C4-2B (cell line): Measurements from ENCODE around the gene RASSF5.
"Not testable (repeated sequence)": the region's sequence is repeated elsewhere in the genome, so short reads cannot be mapped to it uniquely, and the experiment has no call there.

ENCODE experiments used
- H3K27ac ChIP-seq: fragments of 450-650 bp; 2 replicates; pipeline ENCODE4 v1.5.1; 2017
- CTCF ChIP-seq: fragments of 450-650 bp; conservative IDR thresholded peaks from 2 replicates; pipeline ENCODE4 v1.5.1; 2017; ENCODE audit warnings: mild to moderate bottlenecking
- ZFX ChIP-seq: fragments of 450-650 bp; IDR thresholded peaks from 2 replicates; pipeline ENCODE4 v1.6.1; 2017

RASSF5 gene

GRCh38 chr1:206479183-206480125, 27.9 kb upstream of the RASSF5 start:
- peak; percentile 89 for TF ChIP-seq CTCF
- no peak for TF ChIP-seq ZFX
- H3K27ac ChIP-seq: peak overlapping the region; percentile 23

- H3K27ac ChIP-seq: no peak overlapping the region
- TF ChIP-seq ZFX: no peak
- TF ChIP-seq CTCF: no peak
Observed at GRCh38 chr1:206480211-206480610, 27.1 kb upstream of the RASSF5 start.

- H3K27ac ChIP-seq: no peak overlapping the region
Observed at GRCh38 chr1:206482611-206483010, 24.7 kb upstream of the RASSF5 start.

GRCh38 chr1:206483864-206484263, 23.5 kb upstream of the RASSF5 start:
- H3K27ac ChIP-seq: not testable (repeated sequence)

More at GRCh38 chr1:206482611-206483010, 24.7 kb upstream of the RASSF5 start:
- TF ChIP-seq ZFX (no peak), CTCF (no peak)

GRCh38 chr1:206484901-206485300, 22.4 kb upstream of the RASSF5 start:
- TF ChIP-seq CTCF (no peak), ZFX (no peak)
- H3K27ac ChIP-seq: no peak overlapping the region

GRCh38 chr1:206486995-206487788, 20.1 kb upstream of the RASSF5 start:
- no peak overlapping the region for H3K27ac ChIP-seq
- TF ChIP-seq CTCF (no peak), ZFX (no peak)

GRCh38 chr1:206487970-206488369, 19.4 kb upstream of the RASSF5 start:
- H3K27ac ChIP-seq: no peak overlapping the region
- TF ChIP-seq ZFX (no peak), CTCF (no peak)
